ENCODE measurements around the gene CDH13. TPM values are rescaled to one million over a fixed set of nuclear protein-coding genes. Genes with fewer than 3 reads are reported as not detected.

CDH13 gene
- total and polyA plus RNA-seq, 2 donors (not counting 3 experiments of a cell fraction or from before 2014, with no cell fraction given) = 96.6 to 124 TPM

DNA sequence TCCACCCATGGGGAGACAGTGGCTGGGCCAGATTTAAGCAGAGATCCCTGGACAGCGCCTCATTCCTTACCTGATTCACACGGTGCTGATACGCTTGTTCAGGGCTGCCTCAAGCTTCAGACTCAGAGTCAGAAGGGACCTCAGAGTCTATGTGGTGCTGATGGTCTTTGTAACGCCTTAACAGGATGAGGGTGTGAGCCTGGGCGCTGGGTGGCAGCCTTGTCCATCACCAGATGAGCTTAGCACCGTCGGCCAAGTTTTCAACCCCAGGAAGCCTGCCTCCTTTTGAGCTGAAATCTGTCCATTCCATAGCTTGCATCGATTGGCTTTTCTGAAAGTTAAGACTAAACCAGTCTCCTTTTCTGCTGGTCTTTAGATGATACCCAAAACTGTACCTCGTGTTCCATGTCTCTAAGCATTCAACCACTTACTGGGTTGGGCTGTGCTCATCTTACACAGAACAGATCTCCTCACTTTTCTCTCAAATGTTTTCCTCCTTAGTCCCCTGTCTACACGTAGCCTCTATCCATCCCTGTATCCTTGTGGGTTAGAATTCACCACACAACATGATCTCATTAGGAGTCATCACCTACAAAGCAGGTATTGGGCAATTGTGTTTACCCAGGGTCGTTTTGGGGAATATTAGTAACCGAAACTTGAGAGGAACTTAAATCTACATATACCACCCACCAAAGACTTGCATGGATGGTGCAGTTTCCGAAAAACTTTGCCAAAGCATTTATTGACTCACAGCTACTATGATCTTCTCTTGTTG is 573.4 kb downstream of the CDH13 start:
- DNase-seq (ENCODE audit: low read depth, low spot score) = no peak
- POLR2A ChIA-PET = interaction anchor here (0.7 kb wide), 1 partner anchor 1405 kb away, joined by 3 read pairs; no protein-coding TSS in a partner anchor
- H3K9me3 ChIP-seq (replicated peaks; ENCODE audit: control insufficient read depth, insufficient read depth, low read length) = no peaks in the 10 kb centered on the region
- no peak for FAIRE-seq
- no peak overlapping the region for H3K27ac ChIP-seq (ENCODE audit: insufficient read depth, low read depth, low read length)
- H3K79me2 ChIP-seq (ENCODE audit: control insufficient read depth, insufficient read depth, low read length) = no peaks in the 10 kb centered on the region
- H3K4me2 ChIP-seq (ENCODE audit: insufficient read depth, low read length) = no peak overlapping the region
- CTCF ChIA-PET = interaction anchor here (1.2 to 1.6 kb wide), 3 partner anchors 13 to 247 kb away, joined by 3 to 7 read pairs (median 6); no protein-coding TSS in a partner anchor
- H3K27me3 ChIP-seq (ENCODE audit: control insufficient read depth in 2 of 2, insufficient read depth in 2 of 2, low read length in 2 of 2) = no peaks in the 10 kb centered on the region
- no peak overlapping the region for H3K4me3 ChIP-seq (replicated peaks in 1 of 3; ENCODE audit: insufficient read depth in 1 of 3, low read depth in 1 of 3, low read length in 3 of 3)
- no peaks in the 10 kb centered on the region for H3K36me3 ChIP-seq (ENCODE audit: control insufficient read depth in 2 of 2, extremely low read depth in 1 of 2, insufficient read depth in 2 of 2, low read length in 2 of 2)
- no peak overlapping the region for H3K9ac ChIP-seq (replicated peaks; ENCODE audit: extremely low read depth, insufficient read depth, low read length)
- dilution Hi-C loops (cut with MboI; ENCODE audit: extremely low pct_ligation_motif_present, low sequenced_read_pairs) (no loop called here), intact Hi-C loops (cut with micrococcal nuclease) (no loop called here)
- no peak overlapping the region for H2AFZ ChIP-seq (ENCODE audit: low read depth, low read length)
- H4K20me1 ChIP-seq (replicated peaks; ENCODE audit: control insufficient read depth, extremely low read depth, insufficient read depth, low read length) = no peaks in the 10 kb centered on the region
- BruUV-seq (replicated peaks) = no TSS peak
- no peaks in the 10 kb centered on the region for H3K9me1 ChIP-seq (replicated peaks; ENCODE audit: control insufficient read depth, extremely low read depth, insufficient read depth, low read length)
- H3K4me1 ChIP-seq (ENCODE audit: control insufficient read depth, extremely low read depth, insufficient read depth, low read length) = no peaks in the 10 kb centered on the region
- TF ChIP-seq, protein P1, sequence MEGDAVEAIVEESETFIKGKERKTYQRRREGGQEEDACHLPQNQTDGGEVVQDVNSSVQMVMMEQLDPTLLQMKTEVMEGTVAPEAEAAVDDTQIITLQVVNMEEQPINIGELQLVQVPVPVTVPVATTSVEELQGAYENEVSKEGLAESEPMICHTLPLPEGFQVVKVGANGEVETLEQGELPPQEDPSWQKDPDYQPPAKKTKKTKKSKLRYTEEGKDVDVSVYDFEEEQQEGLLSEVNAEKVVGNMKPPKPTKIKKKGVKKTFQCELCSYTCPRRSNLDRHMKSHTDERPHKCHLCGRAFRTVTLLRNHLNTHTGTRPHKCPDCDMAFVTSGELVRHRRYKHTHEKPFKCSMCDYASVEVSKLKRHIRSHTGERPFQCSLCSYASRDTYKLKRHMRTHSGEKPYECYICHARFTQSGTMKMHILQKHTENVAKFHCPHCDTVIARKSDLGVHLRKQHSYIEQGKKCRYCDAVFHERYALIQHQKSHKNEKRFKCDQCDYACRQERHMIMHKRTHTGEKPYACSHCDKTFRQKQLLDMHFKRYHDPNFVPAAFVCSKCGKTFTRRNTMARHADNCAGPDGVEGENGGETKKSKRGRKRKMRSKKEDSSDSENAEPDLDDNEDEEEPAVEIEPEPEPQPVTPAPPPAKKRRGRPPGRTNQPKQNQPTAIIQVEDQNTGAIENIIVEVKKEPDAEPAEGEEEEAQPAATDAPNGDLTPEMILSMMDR (IDR thresholded peaks at IDR 0.05; ENCODE audit: extremely low read depth in 1 of 2, insufficient read depth in 1 of 2, low read depth in 1 of 2, low read length in 2 of 2) = no peak
- TF ChIP-seq POLR2AphosphoS5 (IDR thresholded peaks at IDR 0.05; ENCODE audit: insufficient read depth, low read depth, low read length) = no peak

DNA sequence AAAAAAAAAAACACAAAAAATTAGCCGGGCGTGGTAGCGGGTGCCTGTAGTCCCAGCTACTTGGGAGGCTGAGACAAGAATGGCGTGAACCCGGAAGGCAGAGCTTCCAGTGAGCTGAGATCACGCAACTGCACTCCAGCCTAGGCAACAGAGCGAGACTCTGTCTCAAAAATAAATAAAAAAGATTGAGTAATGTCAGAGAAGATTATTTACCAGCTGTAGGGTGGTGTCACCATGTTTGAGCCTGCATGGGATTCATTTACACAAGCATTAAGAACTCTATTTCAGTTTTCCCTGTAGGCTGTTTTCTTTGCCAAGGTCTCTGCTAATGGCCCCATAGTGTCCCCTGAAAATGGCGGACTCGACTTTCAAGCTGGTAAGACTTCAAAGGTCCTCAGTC is 575.0 kb downstream of the CDH13 start:
- ChIA-PET POLR2A (no interaction called here), CTCF (interaction anchor here (1.1 kb wide), 1 partner anchor 10 kb away, joined by 3 read pairs; no protein-coding TSS in a partner anchor)
- Histone ChIP-seq H3K4me1 (ENCODE audit: control insufficient read depth, extremely low read depth, insufficient read depth, low read length) (no peaks in the 10 kb centered on the region), H4K20me1 (replicated peaks; ENCODE audit: control insufficient read depth, extremely low read depth, insufficient read depth, low read length) (no peaks in the 10 kb centered on the region), H3K9me3 (replicated peaks; ENCODE audit: control insufficient read depth, insufficient read depth, low read length) (no peaks in the 10 kb centered on the region), H3K4me3 (replicated peaks in 1 of 3; ENCODE audit: insufficient read depth in 1 of 3, low read depth in 1 of 3, low read length in 3 of 3) (no peak overlapping the region), H3K9me1 (replicated peaks; ENCODE audit: control insufficient read depth, extremely low read depth, insufficient read depth, low read length) (no peaks in the 10 kb centered on the region), H3K79me2 (ENCODE audit: control insufficient read depth, insufficient read depth, low read length) (no peaks in the 10 kb centered on the region), H3K36me3 (ENCODE audit: control insufficient read depth in 2 of 2, extremely low read depth in 1 of 2, insufficient read depth in 2 of 2, low read length in 2 of 2) (no peaks in the 10 kb centered on the region), H3K27ac (ENCODE audit: insufficient read depth, low read depth, low read length) (no peak overlapping the region), H2AFZ (ENCODE audit: low read depth, low read length) (no peak overlapping the region), H3K27me3 (ENCODE audit: control insufficient read depth in 2 of 2, insufficient read depth in 2 of 2, low read length in 2 of 2) (no peaks in the 10 kb centered on the region), H3K9ac (replicated peaks; ENCODE audit: extremely low read depth, insufficient read depth, low read length) (no peak overlapping the region), H3K4me2 (ENCODE audit: insufficient read depth, low read length) (no peak overlapping the region)
- TF ChIP-seq FOS (IDR thresholded peaks at IDR 0.05; ENCODE audit: borderline replicate concordance, insufficient read depth, low read length) (no peak), MYC (IDR thresholded peaks at IDR 0.05; ENCODE audit: low read depth, low read length) (no peak), GATA2 (IDR thresholded peaks at IDR 0.05; ENCODE audit: insufficient read depth, insufficient read length, low read depth, low read length) (no peak), POLR2A (IDR thresholded peaks at IDR 0.05; ENCODE audit: low read depth, low read length) (no peak), JUN (IDR thresholded peaks at IDR 0.05; ENCODE audit: borderline replicate concordance, insufficient read depth, insufficient read length, low read depth) (no peak), EZH2 (IDR thresholded peaks at IDR 0.05; ENCODE audit: borderline replicate concordance, low read depth, low read length, severe bottlenecking) (no peak), POLR2AphosphoS5 (IDR thresholded peaks at IDR 0.05; ENCODE audit: insufficient read depth, low read depth, low read length) (no peak)
- TF ChIP-seq, protein P2, sequence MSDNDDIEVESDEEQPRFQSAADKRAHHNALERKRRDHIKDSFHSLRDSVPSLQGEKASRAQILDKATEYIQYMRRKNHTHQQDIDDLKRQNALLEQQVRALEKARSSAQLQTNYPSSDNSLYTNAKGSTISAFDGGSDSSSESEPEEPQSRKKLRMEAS (IDR thresholded peaks at IDR 0.05; ENCODE audit: insufficient read depth, insufficient read length) = no peak
- TF ChIP-seq, protein P1 (IDR thresholded peaks at IDR 0.05; ENCODE audit: extremely low read depth in 1 of 2, insufficient read depth in 1 of 2, low read depth in 1 of 2, low read length in 2 of 2) = no peak
- intact Hi-C loops (cut with micrococcal nuclease) (no loop called here), dilution Hi-C loops (cut with MboI; ENCODE audit: extremely low pct_ligation_motif_present, low sequenced_read_pairs) (no loop called here)
- no peak for DNase-seq (ENCODE audit: low read depth, low spot score)
- FAIRE-seq = no peak
- no TSS peak for BruUV-seq (replicated peaks)

Data from endothelial cell of umbilical vein (primary cell).